AG04449 (cell line): ENCODE measurements around the gene ERCC2.

Experiments
- CTCF ChIA-PET: fragments of 350-600 bp; formaldehyde crosslinking; extraction: SDS; loops from one replicate; lab custom pipeline; 2021; ENCODE audit warnings: antibody characterized with exemption; lab: Yijun Ruan, JAX
- POLR2A ChIA-PET: fragments of 400-600, 350-600 bp; formaldehyde crosslinking; extraction: SDS; loops from one replicate; lab custom pipeline; 2020; ENCODE audit warnings: antibody characterized with exemption, inconsistent platforms; lab: Yijun Ruan, JAX
- DNase-seq: peaks from one replicate; pipeline ENCODE4 v3.0.0-alpha.2; 2010; ENCODE audit warnings: low read depth, low spot score
- H3K4me3 ChIP-seq: 2 replicates; pipeline ENCODE4 v1.5.1; 2011; ENCODE audit warnings: low read depth, mild to moderate bottlenecking, control low read depth, low read length
- TF ChIP-seq, protein P1 (sequence below): IDR thresholded peaks from one replicate; pipeline ENCODE4 v1.5.1; 2011; ENCODE audit warnings: mild to moderate bottlenecking, moderate library complexity, low read length, control low read depth, inconsistent platforms; ENCODE audit not compliant: insufficient read depth; ENCODE audit errors: missing control alignments

The ERCC2 gene

DNA sequence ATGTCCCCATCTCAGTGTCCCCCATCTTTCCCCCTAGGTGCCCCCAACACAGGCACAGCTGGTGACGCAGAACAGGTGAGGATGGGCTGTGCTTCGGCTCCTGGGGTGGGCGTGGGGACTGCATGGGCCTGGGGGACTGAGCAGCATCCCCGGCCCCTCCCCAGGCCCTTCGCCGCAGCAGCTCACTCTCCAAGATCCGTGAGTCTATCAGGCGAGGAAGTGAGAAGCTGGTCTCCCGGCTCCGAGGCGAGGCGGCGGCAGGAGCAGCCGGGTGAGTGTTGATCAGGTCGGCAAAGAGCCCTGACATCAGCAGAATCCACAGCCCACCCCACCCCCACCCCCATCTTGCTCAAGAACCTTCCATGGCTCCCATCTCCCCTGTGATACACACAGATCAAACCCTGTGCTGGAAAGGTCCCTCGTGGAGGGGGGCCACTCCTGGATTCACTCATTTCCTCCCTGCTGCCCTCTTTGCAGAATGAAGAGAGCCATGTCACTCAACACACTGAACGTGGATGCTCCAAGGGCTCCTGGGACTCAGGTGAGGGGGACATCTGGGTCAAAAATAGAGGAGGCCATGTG is 19.8 kb downstream of the ERCC2 start:
- H3K4me3 ChIP-seq = no peak overlapping the region
- TF ChIP-seq, protein P1, sequence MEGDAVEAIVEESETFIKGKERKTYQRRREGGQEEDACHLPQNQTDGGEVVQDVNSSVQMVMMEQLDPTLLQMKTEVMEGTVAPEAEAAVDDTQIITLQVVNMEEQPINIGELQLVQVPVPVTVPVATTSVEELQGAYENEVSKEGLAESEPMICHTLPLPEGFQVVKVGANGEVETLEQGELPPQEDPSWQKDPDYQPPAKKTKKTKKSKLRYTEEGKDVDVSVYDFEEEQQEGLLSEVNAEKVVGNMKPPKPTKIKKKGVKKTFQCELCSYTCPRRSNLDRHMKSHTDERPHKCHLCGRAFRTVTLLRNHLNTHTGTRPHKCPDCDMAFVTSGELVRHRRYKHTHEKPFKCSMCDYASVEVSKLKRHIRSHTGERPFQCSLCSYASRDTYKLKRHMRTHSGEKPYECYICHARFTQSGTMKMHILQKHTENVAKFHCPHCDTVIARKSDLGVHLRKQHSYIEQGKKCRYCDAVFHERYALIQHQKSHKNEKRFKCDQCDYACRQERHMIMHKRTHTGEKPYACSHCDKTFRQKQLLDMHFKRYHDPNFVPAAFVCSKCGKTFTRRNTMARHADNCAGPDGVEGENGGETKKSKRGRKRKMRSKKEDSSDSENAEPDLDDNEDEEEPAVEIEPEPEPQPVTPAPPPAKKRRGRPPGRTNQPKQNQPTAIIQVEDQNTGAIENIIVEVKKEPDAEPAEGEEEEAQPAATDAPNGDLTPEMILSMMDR = no peak
- DNase-seq = no peak
- ChIA-PET POLR2A (interaction anchor here (0.7 kb wide), 1 partner anchor 44 kb away, joined by 3 read pairs; no protein-coding TSS in a partner anchor), CTCF (interaction anchor here (3.0 kb wide), 1 partner anchor 12 kb away, joined by 18 read pairs; no protein-coding TSS in a partner anchor)

DNA sequence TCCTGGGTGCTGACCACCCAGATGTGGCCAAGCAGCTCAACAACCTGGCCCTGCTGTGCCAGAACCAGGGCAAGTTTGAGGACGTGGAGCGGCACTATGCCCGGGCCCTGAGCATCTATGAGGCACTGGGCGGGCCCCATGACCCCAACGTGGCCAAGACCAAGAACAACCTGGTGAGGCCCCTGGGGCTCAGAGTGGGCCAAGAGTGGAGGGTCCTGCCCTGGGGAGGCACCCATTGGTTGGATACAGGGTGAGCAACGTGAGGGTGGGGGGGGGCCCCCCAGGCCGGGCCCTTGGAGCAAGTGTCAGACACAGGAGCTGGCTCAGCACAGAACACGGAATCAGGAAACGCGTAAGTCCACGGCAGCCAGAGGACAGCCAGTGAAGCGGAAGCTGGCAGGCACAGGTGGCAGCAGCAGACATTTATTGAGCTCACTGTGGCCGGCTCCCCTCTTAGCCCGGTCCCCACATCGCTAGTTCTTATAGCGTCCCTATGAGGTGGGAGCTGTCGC is 20.9 kb downstream of the ERCC2 start:
- CTCF ChIA-PET = interaction anchor here (1.5 kb wide), 1 partner anchor 10 kb away, joined by 6 read pairs; no protein-coding TSS in a partner anchor
- POLR2A ChIA-PET = no interaction called here
- no peak for DNase-seq
- TF ChIP-seq, protein P1 = no peak
- no peak overlapping the region for H3K4me3 ChIP-seq

GRCh38 chr19:45349126-45349415 is 21.3 kb downstream of the ERCC2 start:
- no peak for DNase-seq
- H3K4me3 ChIP-seq = no peak overlapping the region
- CTCF ChIA-PET = interaction anchor here (1.5 kb wide), 1 partner anchor 10 kb away, joined by 6 read pairs; no protein-coding TSS in a partner anchor
- POLR2A ChIA-PET = no interaction called here
- TF ChIP-seq, protein P1 = no peak

- POLR2A ChIA-PET = no interaction called here
- H3K4me3 ChIP-seq = no peak overlapping the region
- TF ChIP-seq, protein P1 = no peak
- CTCF ChIA-PET = interaction anchor here (1.5 kb wide), 1 partner anchor 9 kb away, joined by 6 read pairs; no protein-coding TSS in a partner anchor
- no peak for DNase-seq
Observed at GRCh38 chr19:45348367-45349125, 21.8 kb downstream of the ERCC2 start.

DNA sequence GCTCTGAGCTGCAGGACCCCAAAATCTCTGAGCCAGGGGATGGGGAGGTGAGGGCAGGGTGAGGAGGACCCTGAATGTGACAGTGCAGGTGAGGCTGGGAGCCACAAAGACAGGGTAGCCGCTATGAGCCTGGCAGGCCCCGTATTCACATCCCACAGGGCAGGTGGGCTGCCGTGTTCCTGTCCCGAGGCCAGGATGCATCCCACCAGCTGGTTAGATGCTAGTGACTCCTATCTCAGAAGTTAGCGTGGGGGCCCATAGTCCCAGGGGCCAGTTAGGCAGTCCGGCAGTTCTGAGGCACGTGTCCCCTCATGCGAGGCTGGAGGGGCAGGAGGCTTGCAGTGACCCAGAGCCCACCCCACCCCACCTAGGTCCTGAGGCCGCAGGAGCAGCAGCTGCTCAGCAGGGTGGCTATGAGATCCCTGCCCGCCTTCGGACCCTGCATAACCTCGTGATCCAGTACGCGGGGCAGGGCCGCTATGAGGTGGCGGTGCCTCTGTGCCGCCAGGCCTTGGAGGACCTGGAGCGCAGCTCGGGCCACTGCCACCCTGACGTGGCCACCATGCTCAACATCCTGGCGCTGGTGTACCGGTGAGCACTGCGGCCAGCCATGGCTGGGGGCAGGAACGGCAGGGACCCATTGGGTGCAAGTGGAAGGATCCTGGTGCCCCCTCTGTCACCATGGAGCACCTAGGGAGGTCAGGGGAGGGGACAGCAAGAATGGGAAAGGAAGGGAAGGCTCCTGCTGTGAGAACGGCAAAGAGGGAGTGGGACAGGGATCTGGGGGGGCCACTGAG is 22.6 kb downstream of the ERCC2 start:
- POLR2A ChIA-PET = no interaction called here
- no peak overlapping the region for H3K4me3 ChIP-seq
- DNase-seq = no peak
- TF ChIP-seq, protein P1 = no peak
- CTCF ChIA-PET = no interaction called here
